ENCODE data around the gene CTSF. TPM values are rescaled to one million over a fixed set of nuclear protein-coding genes. Genes with fewer than 3 reads are reported as not detected.

The CTSF gene
- total and polyA plus RNA-seq, 2 of the 13 experiments (the other 11 are each of a cell fraction or from before 2014, with no cell fraction given) = not detected

GRCh38 chr11:66592457-66593302 lies 24.3 kb upstream of the CTSF start, which contains the start of the genes CCDC87 and CCS (continued):
- TF ChIP-seq ZFP41 (CRISPR knock-in tag; IDR thresholded peaks at IDR 0.05; ENCODE audit: borderline replicate concordance) = 0 out of 2 replicates have a peak, but pooled peaks have one; percentile 30
- TF ChIP-seq ZBED4 (CRISPR knock-in tag; IDR thresholded peaks at IDR 0.05; ENCODE audit: borderline replicate concordance) = peak; percentile 54; the same call in 1 of the 2 replicates
- no peak for TF ChIP-seq PAWR (CRISPR knock-in tag; IDR thresholded peaks at IDR 0.05; ENCODE audit: borderline replicate concordance)
- peak; percentile 55 for TF ChIP-seq ZNF335 (CRISPR knock-in tag; IDR thresholded peaks at IDR 0.05)
- no peak for TF ChIP-seq TRIM24 (CRISPR knock-in tag; IDR thresholded peaks at IDR 0.05)
- no peak for TF ChIP-seq GRHL1 (CRISPR knock-in tag; conservative IDR thresholded peaks at IDR 0.05)
- TF ChIP-seq MZF1 (CRISPR knock-in tag; IDR thresholded peaks at IDR 0.05; ENCODE audit: borderline replicate concordance) = no peak
- no peak for TF ChIP-seq SAFB2 (CRISPR knock-in tag; IDR thresholded peaks at IDR 0.05; ENCODE audit: borderline replicate concordance, low read depth)
- TF ChIP-seq TEAD2 (CRISPR knock-in tag; IDR thresholded peaks at IDR 0.05) = no peak
- TF ChIP-seq ZNF672 (CRISPR knock-in tag; IDR thresholded peaks at IDR 0.05) = no peak
- TF ChIP-seq ZNF251 (CRISPR knock-in tag; IDR thresholded peaks at IDR 0.05) = no peak
- peak; percentile 31 for TF ChIP-seq ZNF782 (CRISPR knock-in tag; IDR thresholded peaks at IDR 0.05; ENCODE audit: borderline replicate concordance)
- TF ChIP-seq HBP1 (CRISPR knock-in tag; IDR thresholded peaks at IDR 0.05; ENCODE audit: low read depth) = 0 out of 2 replicates have a peak, but pooled peaks have one; percentile 1
- TF ChIP-seq HDAC6 (IDR thresholded peaks at IDR 0.05; ENCODE audit: low read depth, low read length) = no peak
- TF ChIP-seq ELF3 (CRISPR knock-in tag; IDR thresholded peaks at IDR 0.05) = no peak; the same call in 1 of the 2 replicates
- no peak; the same call in 1 of the 2 replicates for TF ChIP-seq SMAD3 (CRISPR knock-in tag; IDR thresholded peaks at IDR 0.05)
- TF ChIP-seq SUZ12 (IDR thresholded peaks at IDR 0.05; ENCODE audit: low read depth, low read length) = no peak
- TF ChIP-seq EHMT2 (IDR thresholded peaks at IDR 0.05; ENCODE audit: borderline replicate concordance, low read depth, low read length) = no peak
- 0 out of 2 replicates have a peak, but pooled peaks have one; percentile 38 for TF ChIP-seq SMARCC2 (IDR thresholded peaks at IDR 0.05)
- TF ChIP-seq ZNF691 (CRISPR knock-in tag; IDR thresholded peaks at IDR 0.05; ENCODE audit: borderline replicate concordance, low read depth) = peak; percentile 69; the same call in 1 of the 2 replicates
- TF ChIP-seq PPARG (CRISPR knock-in tag; conservative IDR thresholded peaks at IDR 0.05) = peak; percentile 56; the same call in 1 of the 2 replicates
- peak; percentile 77 for TF ChIP-seq MXD4 (CRISPR knock-in tag; IDR thresholded peaks at IDR 0.05)
